Measurements from ENCODE around the gene DLGAP1.

The DLGAP1 gene

DNA sequence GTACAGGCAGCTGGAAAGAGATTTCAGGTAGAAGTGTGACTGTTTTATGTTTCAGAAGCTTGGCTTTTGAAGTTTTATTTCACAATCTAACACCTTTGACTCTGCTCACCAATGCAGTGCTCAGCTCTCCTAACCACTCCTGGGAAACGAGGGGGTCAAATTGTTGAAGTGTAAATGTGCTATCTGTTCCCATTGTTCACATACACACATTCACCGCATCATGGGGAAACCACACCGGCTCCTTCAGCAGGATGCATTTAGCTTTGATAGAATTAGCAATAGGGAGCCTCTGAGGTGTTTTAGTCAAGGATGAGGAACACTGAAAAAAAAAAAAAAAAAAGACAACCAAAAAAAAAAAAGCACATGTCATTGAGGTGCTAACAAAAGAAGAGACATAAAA is 13.4 kb upstream of the DLGAP1 start (continued):
- TF ChIP-seq, protein P1, sequence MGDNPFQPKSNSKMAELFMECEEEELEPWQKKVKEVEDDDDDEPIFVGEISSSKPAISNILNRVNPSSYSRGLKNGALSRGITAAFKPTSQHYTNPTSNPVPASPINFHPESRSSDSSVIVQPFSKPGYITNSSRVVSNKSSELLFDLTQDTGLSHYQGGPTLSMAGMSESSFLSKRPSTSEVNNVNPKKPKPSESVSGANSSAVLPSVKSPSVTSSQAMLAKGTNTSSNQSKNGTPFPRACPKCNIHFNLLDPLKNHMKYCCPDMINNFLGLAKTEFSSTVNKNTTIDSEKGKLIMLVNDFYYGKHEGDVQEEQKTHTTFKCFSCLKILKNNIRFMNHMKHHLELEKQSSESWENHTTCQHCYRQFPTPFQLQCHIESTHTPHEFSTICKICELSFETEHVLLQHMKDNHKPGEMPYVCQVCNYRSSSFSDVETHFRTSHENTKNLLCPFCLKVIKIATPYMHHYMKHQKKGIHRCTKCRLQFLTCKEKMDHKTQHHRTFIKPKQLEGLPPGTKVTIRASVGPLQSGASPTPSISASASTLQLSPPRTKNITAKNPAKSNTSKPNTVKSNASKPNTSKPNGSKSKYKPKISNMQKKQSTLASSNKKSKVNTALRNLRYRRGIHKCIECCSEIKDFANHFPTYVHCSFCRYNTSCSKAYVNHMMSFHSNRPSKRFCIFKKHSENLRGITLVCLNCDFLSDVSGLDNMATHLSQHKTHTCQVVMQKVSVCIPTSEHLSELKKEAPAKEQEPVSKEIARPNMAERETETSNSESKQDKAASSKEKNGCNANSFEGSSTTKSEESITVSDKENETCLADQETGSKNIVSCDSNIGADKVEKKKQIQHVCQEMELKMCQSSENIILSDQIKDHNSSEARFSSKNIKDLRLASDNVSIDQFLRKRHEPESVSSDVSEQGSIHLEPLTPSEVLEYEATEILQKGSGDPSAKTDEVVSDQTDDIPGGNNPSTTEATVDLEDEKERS (tag by site-specific recombination; IDR thresholded peaks at IDR 0.05): no peak

DNA sequence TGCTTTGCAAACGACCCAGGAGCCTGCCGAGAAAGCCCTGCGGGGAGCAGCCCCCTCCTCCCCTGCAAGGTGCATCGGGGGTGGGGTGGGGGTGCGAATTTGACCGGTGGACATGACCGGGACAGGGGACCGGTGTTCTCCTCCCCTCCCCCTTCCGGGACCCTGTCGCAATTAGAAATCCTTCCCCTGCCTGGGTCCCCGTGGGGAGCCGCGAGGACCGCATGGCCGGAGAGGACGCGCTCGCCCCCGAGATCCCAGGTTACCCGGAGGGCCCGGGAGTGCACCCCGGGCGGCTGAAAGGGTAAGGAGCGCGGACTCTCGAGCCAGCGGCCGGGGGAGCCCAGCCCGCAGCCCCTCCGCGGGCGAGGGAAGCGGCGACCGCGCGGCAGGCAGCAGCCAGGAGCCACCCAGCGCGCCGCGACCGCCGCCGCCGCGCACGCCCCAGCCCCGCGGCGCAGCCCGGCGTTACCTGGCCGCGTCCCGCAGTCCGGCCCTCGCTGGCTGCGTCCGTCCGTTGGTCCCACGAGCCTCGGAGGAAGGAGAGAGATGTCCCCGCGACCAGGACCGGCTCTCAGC is 482 bp downstream of the DLGAP1 start:
- POLR2A ChIA-PET: no interaction called here
- H3K4me3 ChIP-seq (ENCODE audit: low read depth, low read length): peak overlapping the region; percentile 56

DNA sequence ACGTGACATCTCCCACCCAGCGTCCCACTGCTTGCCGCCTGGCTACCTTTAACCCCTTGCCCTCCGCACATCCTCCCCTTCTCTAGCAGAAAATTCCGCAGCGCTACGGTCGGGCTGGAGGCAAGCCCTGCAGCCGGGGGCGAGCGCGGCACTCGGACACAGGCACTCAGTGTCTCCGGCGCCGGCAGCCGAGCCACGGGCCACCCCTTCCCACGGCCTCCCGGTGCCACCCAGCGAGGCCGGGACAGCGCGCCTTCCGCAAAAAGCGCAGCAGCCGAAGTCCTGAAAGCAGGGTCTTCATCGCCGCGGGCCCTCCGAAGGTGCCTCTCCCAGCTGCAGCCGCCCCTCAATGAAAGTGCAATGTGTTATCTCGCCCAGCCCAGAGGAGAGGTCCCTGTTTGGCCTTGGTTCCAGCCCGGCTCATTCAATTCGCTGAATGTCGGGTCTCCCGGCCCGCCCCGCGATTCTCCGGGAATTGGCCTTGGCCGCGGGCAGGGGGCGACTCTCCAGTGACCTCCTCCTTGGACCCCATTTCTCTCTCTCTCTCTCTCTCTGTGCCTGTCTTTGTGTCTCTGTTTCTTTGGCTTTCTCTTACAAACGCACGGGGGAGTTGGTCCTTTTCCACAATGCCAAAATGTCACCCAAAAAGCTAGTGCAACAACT is 1.1 kb downstream of the DLGAP1 start:
- Histone ChIP-seq H3K9me3 (ENCODE audit: control insufficient read depth, insufficient read depth, low read depth, low read length) (no peaks in the 10 kb centered on the region), H3K4me3 (ENCODE audit: low read depth, low read length) (peak overlapping the region; percentile 56), H3K27ac (ENCODE audit: extremely low read depth, low read depth, low read length) (no peak overlapping the region), H3K36me3 (ENCODE audit: control insufficient read depth in 2 of 2, insufficient read depth in 1 of 2, low read length in 2 of 2) (no peaks in the 10 kb centered on the region), H3K4me1 (ENCODE audit: control insufficient read depth, insufficient read depth, low read length) (no peaks in the 10 kb centered on the region; the same call in 1 of the 2 replicates)
- CTCF ChIA-PET: no interaction called here
- TF ChIP-seq ZNF274 (IDR thresholded peaks at IDR 0.05; ENCODE audit: low read length) (no peak), ZNF274 (tag by site-specific recombination; IDR thresholded peaks at IDR 0.05; ENCODE audit: borderline replicate concordance) (no peak), ZNF37A (tag by site-specific recombination; IDR thresholded peaks at IDR 0.05) (no peak), ZNF16 (tag by site-specific recombination; IDR thresholded peaks at IDR 0.05; ENCODE audit: low read depth) (no peak), ZNF658 (tag by site-specific recombination; IDR thresholded peaks at IDR 0.05) (no peak), ZNF140 (tag by site-specific recombination; IDR thresholded peaks at IDR 0.05) (no peak), ZNF2 (tag by site-specific recombination; IDR thresholded peaks at IDR 0.05) (no peak), SP7 (tag by site-specific recombination; IDR thresholded peaks at IDR 0.05) (no peak)
- TF ChIP-seq, protein P2, sequence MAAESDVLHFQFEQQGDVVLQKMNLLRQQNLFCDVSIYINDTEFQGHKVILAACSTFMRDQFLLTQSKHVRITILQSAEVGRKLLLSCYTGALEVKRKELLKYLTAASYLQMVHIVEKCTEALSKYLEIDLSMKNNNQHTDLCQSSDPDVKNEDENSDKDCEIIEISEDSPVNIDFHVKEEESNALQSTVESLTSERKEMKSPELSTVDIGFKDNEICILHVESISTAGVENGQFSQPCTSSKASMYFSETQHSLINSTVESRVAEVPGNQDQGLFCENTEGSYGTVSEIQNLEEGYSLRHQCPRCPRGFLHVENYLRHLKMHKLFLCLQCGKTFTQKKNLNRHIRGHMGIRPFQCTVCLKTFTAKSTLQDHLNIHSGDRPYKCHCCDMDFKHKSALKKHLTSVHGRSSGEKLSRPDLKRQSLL (tag by site-specific recombination; IDR thresholded peaks at IDR 0.05): no peak
- TF ChIP-seq, protein P3, sequence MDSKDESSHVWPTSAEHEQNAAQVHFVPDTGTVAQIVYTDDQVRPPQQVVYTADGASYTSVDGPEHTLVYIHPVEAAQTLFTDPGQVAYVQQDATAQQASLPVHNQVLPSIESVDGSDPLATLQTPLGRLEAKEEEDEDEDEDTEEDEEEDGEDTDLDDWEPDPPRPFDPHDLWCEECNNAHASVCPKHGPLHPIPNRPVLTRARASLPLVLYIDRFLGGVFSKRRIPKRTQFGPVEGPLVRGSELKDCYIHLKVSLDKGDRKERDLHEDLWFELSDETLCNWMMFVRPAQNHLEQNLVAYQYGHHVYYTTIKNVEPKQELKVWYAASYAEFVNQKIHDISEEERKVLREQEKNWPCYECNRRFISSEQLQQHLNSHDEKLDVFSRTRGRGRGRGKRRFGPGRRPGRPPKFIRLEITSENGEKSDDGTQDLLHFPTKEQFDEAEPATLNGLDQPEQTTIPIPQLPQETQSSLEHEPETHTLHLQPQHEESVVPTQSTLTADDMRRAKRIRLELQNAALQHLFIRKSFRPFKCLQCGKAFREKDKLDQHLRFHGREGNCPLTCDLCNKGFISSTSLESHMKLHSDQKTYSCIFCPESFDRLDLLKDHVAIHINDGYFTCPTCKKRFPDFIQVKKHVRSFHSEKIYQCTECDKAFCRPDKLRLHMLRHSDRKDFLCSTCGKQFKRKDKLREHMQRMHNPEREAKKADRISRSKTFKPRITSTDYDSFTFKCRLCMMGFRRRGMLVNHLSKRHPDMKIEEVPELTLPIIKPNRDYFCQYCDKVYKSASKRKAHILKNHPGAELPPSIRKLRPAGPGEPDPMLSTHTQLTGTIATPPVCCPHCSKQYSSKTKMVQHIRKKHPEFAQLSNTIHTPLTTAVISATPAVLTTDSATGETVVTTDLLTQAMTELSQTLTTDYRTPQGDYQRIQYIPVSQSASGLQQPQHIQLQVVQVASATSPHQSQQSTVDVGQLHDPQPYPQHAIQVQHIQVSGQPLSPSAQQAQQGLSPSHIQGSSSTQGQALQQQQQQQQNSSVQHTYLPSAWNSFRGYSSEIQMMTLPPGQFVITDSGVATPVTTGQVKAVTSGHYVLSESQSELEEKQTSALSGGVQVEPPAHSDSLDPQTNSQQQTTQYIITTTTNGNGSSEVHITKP (tag by site-specific recombination; IDR thresholded peaks at IDR 0.05): no peak
- TF ChIP-seq, protein P4, sequence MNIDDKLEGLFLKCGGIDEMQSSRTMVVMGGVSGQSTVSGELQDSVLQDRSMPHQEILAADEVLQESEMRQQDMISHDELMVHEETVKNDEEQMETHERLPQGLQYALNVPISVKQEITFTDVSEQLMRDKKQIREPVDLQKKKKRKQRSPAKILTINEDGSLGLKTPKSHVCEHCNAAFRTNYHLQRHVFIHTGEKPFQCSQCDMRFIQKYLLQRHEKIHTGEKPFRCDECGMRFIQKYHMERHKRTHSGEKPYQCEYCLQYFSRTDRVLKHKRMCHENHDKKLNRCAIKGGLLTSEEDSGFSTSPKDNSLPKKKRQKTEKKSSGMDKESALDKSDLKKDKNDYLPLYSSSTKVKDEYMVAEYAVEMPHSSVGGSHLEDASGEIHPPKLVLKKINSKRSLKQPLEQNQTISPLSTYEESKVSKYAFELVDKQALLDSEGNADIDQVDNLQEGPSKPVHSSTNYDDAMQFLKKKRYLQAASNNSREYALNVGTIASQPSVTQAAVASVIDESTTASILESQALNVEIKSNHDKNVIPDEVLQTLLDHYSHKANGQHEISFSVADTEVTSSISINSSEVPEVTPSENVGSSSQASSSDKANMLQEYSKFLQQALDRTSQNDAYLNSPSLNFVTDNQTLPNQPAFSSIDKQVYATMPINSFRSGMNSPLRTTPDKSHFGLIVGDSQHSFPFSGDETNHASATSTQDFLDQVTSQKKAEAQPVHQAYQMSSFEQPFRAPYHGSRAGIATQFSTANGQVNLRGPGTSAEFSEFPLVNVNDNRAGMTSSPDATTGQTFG (tag by site-specific recombination; IDR thresholded peaks at IDR 0.05; ENCODE audit: borderline replicate concordance): no peak
- TF ChIP-seq, protein P5, sequence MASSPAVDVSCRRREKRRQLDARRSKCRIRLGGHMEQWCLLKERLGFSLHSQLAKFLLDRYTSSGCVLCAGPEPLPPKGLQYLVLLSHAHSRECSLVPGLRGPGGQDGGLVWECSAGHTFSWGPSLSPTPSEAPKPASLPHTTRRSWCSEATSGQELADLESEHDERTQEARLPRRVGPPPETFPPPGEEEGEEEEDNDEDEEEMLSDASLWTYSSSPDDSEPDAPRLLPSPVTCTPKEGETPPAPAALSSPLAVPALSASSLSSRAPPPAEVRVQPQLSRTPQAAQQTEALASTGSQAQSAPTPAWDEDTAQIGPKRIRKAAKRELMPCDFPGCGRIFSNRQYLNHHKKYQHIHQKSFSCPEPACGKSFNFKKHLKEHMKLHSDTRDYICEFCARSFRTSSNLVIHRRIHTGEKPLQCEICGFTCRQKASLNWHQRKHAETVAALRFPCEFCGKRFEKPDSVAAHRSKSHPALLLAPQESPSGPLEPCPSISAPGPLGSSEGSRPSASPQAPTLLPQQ (tag by site-specific recombination; IDR thresholded peaks at IDR 0.05): no peak
- POLR2A ChIA-PET: no interaction called here

More for the DNA sequence above, 482 bp downstream of the DLGAP1 start:
- Histone ChIP-seq H3K27ac (ENCODE audit: extremely low read depth, low read depth, low read length) (no peak overlapping the region), H3K9me3 (ENCODE audit: control insufficient read depth, insufficient read depth, low read depth, low read length) (no peaks in the 10 kb centered on the region), H3K36me3 (ENCODE audit: control insufficient read depth in 2 of 2, insufficient read depth in 1 of 2, low read length in 2 of 2) (no peaks in the 10 kb centered on the region), H3K4me1 (ENCODE audit: control insufficient read depth, insufficient read depth, low read length) (no peaks in the 10 kb centered on the region; the same call in 1 of the 2 replicates)
- TF ChIP-seq, protein P4 (tag by site-specific recombination; IDR thresholded peaks at IDR 0.05; ENCODE audit: borderline replicate concordance): no peak
- TF ChIP-seq ZSCAN23 (tag by site-specific recombination; IDR thresholded peaks at IDR 0.05) (no peak), ZFP3 (tag by site-specific recombination; IDR thresholded peaks at IDR 0.05; ENCODE audit: low read depth) (no peak)
- CTCF ChIA-PET: no interaction called here
